NAMALWA (cell line): ENCODE results near the gene HOXA10.

Source experiments
- DNase-seq: peaks from one replicate; pipeline ENCODE4 v3.0.0-alpha.2; 2015; ENCODE audit warnings: low spot score

The HOXA10 gene

DNA sequence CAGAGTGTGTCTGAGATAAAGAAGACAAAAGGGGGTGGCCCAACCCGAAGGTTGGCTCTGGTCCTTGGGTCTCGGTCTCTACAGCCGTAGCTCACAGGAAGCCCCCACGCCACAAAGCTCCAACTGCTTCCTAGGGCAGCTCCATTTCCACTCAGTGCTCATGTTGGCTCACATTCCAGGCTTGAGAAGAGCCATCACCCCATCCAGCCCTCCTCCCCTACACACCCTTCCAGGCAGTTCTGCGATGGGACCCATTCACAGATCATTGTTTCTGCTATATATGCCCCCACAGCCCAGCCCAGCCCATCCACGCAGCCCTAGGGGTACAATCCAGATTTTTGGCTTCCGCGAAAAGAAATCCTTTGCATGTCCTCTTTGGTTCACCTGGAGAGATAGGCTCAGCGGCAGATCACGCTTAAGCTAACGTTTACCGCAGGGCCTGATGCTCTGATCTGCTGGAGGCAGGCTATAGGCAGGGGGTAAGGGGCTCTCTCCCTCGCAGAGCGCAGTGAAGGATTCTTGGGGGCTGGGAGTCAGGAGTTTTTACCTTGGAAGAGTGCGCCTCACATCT, 17.1 kb upstream of the HOXA10 start:
- DNase-seq: no peak

- no peak for DNase-seq
Measured at GRCh38 chr7:27189997-27190748, 16.1 kb upstream of the HOXA10 start.

DNA sequence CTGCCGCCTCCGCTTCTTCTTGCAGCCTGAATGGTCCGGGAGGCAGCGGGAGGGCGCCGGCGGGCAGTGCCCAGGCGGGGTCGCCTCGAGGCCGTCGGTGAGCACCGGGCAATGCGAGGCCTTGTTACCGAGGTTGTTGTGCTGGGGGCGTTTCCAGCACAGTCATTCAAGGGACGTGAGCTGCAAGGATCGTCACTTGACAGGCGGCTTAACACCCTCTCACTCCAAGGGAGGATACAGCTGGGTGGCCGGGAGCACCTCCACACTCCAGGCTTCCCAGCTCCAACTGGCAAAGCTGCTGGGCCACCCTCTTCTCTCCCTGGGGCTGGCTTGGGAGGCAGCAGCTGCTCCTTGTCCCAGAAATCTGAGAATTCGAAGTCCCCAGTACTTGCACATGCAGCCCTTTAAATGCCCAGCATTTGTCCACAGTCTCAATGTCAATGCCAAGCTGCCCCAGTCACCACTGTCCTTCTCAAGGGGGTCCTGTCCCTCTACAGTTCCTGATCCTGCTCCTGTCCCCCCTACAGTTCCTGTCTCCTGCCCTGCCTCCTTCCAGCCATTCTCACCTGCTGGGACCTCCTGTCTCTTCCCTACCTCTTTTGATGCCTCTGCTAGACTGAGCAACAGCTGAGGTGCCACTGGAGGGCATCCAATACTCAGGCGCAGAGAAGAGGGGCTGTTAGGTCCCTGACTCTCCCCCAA, 15.3 kb upstream of the HOXA10 start:
- DNase-seq: no peak

- no peak for DNase-seq
Measured at GRCh38 chr7:27188386-27189294, 14.5 kb upstream of the HOXA10 start.

- DNase-seq: no peak
Measured at GRCh38 chr7:27187475-27188385, 13.6 kb upstream of the HOXA10 start.

GRCh38 chr7:27186668-27187474, 12.8 kb upstream of the HOXA10 start:
- DNase-seq: no peak

DNA sequence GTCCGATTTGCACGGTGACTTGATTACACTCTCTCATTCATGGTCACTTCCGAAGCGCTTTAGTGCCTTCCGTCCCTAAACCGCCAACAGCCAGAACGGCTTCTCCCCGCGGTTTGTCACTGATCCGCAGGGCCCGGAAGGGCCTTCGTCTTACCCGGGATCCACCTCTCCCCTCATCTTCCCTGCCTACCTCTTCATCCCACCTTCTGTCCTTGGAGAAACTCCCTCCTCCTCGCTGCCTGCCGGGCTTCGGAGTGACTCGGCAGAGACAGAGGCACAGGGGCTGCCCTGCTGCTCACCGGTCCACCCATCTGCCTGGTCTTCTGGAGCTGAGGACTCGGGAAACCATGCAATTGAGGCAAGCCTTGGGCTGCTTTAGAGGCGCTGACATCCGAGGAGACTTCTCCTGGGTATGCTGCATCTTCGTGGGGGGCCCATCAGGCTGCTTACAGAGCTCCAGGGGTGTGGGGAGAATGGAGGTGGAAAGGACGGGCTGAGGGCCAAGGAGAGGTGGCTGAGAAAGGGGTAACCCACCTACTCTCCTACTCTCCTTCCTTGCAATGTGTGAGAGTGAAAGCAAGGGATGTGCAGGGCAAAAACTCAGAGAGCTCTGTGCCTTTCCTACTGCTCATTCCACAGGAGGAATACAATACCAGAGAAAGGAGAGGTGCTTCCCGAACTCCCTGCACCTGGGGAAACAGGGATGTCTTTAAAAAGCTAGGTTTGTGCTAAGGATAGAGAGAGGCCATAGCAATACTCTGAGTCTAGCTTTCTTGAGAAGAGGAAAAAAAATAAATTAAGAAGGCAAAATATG, 11.9 kb upstream of the HOXA10 start:
- DNase-seq: no peak

- DNase-seq: no peak
Measured at GRCh38 chr7:27185013-27185853, 11.1 kb upstream of the HOXA10 start, which contains the start of gene HOXA11. Gene HOXA11 (minus strand): TSS chr7:27185232. CDS start chr7:27185144, 88 bp downstream.

DNA sequence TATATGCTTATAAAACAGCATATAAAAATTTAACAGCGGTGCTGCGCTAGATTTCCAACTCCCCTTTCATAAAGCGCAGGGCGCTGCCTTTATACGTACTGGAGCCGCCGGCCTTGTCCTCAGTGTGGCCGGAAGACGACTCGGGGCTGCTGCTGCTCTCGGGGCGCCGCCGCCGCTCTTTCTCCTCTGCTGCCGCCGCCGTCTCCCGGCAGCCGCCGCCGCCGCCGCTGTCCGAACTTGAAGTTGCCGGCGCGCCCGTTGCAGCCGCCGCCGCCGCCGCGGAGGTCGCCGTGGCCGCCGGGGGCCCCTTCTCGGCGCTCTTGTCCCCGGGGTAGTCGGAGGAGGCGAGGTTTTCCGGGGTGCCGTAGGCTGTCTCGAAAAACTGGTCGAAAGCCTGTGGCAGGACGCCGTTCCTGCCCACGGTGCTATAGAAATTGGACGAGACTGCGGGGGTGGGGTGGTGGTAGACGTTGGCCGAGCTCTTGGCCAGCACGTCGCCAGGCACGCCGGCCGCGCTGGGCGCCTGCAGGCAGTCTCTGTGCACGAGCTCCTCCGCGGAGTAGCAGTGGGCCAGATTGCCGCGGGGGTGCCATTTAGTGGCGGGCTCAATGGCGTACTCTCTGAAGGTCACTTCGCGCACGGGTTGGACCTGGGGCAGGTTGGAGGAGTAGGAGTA, 10.4 kb upstream of the HOXA10 start:
- DNase-seq: no peak

GRCh38 chr7:27183682-27184336, 9.7 kb upstream of the HOXA10 start:
- no peak for DNase-seq

GRCh38 chr7:27182861-27183681, 9.0 kb upstream of the HOXA10 start:
- DNase-seq: no peak

DNA sequence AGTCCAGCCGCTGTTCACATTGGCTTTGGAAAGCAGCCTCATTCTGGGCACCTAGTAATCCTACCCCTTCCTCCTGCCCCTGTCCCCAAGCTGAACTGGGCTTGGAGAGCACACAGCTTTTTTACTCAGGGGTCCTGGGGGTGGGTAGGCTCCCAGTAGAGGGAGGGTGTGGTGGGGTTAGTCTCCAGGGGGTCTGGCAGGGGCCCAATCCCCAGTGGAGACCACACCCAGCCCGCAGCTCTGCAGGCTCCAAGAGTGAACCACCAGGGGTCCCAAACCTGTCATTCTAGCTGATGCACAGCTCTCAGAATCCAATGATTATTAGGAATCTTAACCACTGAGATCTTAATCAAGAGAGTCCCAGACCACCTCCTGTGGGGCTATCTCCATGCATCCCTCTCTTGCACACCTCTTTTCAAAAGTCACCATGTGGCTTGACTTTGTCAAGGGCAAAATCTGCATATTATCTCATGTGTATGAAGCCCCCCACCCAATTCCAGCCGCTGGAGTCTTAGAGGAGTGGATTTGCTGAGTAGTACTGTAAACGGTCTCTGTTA, 8.2 kb upstream of the HOXA10 start:
- no peak for DNase-seq

DNA sequence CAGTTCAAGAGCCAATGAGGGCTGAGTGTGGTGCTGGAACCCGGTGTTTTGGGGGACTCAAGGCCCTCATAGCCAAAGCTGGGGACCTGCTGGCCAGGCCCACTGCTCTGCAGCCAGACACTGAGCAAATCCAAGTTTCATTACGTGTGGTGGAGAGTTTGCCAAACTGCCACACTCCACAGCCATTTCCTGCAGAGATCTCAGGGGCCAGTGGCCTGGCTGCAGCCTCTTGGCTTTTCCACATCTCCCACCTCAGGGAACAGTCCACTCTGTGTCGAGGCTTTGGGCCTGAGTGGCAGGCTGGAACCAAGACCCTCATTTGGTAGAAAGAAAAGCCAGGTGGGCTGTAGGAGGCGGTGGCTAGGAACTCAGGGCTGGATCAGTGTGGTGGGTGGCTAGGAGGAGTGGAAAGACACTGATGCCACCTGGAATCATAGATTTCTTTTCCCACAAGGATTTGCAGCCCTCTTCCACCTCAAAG, 7.7 kb upstream of the HOXA10 start:
- DNase-seq: no peak

DNA sequence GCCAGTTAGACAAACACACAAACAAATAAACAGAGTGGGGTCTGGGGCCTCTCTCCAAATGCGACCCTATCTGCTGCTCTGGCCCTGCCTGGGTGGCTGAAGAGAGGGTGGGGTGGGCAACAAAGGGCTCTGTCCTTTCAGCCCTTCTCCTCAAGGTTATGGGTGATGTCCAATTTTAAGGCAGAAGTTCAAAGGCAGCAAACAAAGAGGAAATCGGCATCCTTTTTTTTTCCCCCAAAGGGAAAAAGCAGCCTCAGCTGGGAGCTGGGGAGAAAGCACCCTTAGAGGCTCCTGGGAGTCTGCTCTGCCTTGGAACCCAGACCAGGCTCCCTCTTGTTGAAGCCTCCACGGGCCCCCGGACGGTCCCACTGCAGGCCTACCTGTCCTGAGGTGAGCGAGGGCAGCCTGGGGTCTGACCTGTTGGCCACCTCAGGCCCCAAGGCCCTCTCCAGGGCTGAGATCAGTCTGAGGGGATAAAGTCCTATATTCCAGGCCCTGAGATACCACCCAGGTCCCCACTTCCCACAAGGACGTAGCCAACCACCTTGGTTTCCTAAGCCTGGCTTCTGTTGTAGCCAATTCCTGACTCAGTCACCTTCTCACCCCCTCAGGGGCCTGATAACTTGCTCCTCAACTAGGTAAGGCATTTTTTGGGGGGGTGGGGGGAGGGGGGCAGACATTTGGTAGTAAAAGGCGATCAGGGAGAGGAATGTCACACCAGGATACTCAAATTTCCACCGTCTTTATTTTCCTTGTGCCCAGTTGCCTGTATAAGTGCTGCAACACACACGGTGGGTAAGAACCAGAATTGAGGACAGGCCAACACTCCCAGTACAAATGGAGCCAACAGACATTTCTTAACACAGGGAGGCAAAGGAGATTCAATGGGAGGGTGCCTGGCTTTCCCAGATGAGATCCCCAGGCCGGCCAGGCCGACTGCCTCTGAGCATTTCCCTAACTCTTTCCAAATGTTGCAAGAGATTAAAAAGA, 6.6 kb upstream of the HOXA10 start:
- no peak for DNase-seq
